Right renal pelvis (tissue), 4 donors: ENCODE results near the gene SH3RF2. TPM values are rescaled to one million over a fixed set of nuclear protein-coding genes. Genes with fewer than 3 reads are reported as not detected.
"Not testable (repeated sequence)": the region's sequence is repeated elsewhere in the genome, so short reads cannot be mapped to it uniquely, and the experiment has no call there.

Experiments
- DNase-seq, 4 donors: peaks; one replicate each; pipeline ENCODE4 v3.0.0-alpha.2; 2013; ENCODE audit warnings: low read depth in 4 of 4, low spot score in 3 of 4, missing footprints in 1 of 4
- polyA plus RNA-seq, 4 donors: library from polyadenylated mRNA; unstranded; fragments of 120-200 nt; gene quantifications; one replicate each; pipeline ENCODE4 v1.2.1, GENCODE V29; 2013; ENCODE audit not compliant: insufficient read length in 4 of 4

SH3RF2 gene
- polyA plus RNA-seq, 4 donors, result 4.7 to 6.0 (median 5.0) TPM

DNA sequence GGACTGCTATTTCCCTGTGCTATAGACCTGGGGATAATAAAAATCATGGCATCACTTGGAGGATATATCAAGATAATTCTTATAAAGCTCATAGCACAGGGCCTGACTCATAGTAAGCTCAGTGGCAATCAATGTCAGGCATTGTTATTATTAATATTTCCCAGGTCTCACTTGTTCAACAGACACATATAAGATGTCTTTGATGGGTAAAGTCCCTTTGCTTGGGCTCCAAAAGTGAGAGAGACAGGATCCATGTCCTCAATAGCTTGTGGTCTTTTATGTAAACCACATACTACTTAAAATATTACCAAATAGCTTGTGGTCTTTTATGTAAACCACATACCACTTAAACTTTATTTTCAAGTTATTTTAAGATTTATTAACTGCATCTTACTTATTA lies 11.2 kb downstream of the SH3RF2 start:
- DNase-seq, result no peak

DNA sequence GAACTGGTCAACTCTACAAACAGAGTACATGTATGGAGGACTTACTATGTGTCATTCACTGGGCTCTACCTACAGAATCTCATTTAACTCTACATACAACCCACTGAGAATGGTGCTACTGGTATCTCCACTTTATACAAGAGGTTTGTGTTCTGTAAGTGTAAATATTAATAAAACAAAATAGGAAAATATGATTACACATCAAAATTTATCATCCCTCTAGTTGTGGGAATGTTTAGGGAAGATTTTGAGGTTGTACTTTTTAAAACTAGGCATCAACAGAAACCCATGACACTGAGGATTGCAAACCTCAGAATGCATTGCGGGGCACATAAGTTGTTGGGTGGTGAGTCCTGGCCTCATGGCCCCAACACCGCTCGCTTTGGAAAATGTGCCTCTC lies 11.7 kb downstream of the SH3RF2 start:
- no peak for DNase-seq

- no peak for DNase-seq
Observed at GRCh38 chr5:145948921-145949320, 12.5 kb downstream of the SH3RF2 start.

DNA sequence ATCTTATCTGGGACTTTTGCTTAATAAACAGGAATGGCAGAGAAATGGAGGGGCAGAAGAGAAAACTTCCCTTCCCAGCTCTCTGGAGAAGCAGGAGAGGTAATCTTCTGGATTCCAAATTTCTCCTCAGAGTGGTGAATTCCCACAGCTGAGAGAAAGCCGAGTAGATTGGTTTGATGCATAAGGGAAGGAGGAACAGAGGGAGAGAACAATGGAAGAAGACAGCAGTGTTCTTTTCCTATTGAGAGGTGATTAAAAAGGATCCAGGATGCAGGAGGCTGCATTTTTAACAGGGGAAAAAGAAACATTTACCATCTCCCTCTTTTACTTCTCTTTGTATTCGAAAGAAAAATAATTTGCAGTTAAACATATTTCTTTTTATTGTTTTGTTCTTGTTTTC lies 13.1 kb downstream of the SH3RF2 start:
- no peak for DNase-seq

DNA sequence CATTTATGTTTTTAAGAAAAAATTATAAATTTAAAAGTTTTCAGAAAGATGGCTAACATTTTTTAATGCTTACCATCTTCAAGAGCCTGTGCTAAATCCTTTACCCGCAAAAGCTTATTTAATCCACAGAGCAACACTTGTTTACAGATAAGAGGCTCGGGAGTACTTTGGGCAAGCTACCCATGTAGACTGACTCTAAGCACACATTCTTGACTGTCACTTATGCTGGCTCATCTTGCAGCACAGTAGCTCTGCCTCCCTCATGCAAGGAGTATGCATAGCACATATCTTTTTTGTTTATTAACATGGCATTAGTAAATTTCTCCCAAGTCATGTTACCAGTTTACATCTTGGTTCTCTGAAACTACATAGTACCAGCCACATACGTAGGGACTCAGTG lies 14.7 kb downstream of the SH3RF2 start:
- DNase-seq, result no peak

DNA sequence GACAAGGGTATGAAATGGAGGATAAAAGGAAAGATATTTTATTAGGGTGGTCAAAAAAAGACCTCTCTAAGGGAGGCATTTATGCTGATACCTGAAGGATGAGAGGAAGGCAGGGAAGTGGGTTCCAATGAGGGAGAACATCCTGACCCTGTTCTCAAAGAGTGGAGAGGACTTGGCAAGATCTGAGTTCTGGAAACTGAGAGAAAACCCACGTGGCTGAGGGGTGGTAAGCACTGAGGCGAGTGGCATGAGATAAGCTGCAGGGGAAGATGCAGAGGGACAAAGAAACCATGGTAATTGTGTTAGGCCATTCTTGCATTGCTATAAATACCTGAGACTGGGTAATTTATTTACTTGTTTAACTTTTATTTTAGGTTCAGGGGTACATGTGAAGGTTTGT lies 16.8 kb downstream of the SH3RF2 start:
- DNase-seq, result no peak

GRCh38 chr5:145954140-145954539 lies 17.8 kb downstream of the SH3RF2 start:
- not testable (repeated sequence) for DNase-seq

GRCh38 chr5:145957388-145957787 lies 21.0 kb downstream of the SH3RF2 start:
- DNase-seq, result no peak

GRCh38 chr5:145958436-145958835 lies 22.1 kb downstream of the SH3RF2 start:
- no peak for DNase-seq

DNA sequence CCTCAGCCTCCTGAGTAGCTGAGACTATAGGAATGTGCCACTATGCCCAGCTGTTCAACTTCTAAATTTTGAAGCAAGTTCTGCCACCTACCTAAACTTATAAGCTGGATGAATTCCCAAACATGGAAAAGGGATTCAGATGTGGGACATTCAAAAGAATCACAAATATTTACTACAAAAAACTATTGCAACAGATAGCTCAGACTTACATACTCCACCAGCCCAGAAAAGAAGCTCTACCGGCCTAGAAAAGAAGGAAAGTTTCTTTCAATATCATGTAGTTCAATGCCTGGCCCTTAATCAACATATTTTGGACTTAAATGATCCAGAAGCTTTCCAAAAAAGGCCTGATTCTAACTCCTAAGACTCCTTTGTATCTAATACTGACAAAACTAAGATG lies 23.8 kb downstream of the SH3RF2 start:
- DNase-seq, result no peak

- DNase-seq, result no peak
Observed at GRCh38 chr5:145960848-145961600, 24.6 kb downstream of the SH3RF2 start.

DNA sequence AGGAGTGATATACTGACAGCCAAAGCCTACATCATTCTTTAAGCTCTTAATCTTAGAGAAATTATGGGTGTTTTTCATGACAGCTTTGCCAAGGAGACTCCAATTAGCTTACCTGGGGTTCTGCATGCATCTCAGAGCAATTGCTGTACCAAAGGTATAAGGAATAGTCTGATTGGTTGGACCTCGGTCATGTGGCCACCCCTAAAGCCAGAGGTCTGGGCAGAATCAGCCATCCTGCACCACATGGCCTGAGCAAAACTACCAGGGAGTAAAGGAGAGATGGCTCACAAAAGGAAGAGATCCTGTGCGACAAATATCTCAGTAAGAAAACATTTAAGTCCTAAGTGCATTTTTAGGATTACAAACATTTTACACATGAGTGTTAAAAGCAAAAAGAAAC lies 25.6 kb downstream of the SH3RF2 start:
- DNase-seq, result no peak

DNA sequence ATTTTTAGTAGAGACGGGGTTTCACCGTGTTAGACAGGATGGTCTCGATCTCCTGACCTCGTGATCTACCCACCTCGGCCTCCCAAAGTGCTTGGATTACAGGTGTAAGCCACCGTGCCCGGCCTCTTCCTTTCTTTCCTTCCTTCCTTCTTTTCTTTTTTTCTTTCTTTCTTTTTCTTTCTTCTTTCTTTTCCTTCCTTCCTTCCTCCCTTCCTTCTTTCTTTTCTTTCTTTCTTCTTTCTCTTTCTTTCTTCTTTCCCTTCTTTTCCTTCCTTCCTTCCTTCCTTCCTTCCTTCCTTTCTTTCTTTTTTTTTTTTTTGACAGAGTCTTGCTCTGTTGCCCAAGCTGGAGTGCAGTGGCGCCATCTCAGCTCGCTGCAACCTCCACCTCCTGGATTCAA lies 27.6 kb downstream of the SH3RF2 start:
- not testable (repeated sequence) for DNase-seq

DNA sequence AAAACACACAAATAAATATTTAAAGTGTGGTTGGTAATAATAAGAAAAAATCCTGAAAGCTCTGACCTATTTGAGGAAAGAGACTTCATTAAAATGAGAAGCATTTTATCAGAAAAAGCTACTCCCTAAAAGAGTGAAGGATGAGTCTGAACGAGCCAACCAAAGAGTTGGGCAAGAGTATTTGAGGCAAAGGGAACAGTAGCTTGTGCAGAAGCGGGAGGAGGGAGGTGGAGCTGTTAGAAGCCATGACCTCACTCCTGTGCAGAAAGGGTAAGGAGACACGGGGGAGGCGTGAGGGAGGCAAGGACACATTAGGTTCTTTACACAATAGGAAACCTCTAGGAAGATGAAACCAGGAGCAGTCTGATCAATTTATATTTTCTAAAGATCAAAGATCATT lies 29.4 kb downstream of the SH3RF2 start:
- no peak for DNase-seq

- DNase-seq, result no peak
Observed at GRCh38 chr5:145967296-145967695, 30.9 kb downstream of the SH3RF2 start.

DNA sequence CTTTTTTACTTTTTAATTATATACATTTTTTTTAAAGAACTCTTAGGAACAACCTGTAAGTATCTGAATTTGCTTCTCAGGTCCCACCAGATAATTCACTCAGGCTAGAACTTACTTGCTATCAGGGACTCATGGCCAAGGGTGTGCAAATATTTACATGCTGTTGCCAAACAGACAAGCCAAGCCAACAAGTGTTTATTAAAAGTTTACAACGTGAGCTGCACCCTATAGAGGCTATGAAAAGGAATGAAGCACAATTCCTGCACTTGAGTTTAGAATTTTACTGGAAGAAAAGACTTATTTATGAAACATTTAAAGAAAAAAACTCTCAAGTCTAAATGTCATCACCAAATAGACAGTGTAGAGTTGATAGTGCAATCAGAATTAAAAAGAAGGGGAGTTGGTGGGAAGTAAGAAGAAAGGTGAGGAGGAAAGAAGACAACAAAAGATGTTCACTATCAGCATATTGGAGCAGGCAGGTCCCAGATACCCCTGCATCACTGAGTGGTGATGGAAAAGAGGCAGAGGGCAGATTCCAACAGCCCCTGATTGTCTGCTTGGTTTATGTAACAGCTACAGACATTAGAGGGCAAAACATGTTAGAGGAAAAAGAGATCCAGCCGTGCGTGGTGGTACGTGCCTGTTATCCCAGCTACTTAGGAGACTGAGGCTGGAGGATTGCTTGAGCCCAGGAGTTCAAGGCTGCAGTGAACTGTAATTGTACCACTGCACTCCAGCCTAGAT lies 32.8 kb downstream of the SH3RF2 start:
- DNase-seq, result no peak

DNA sequence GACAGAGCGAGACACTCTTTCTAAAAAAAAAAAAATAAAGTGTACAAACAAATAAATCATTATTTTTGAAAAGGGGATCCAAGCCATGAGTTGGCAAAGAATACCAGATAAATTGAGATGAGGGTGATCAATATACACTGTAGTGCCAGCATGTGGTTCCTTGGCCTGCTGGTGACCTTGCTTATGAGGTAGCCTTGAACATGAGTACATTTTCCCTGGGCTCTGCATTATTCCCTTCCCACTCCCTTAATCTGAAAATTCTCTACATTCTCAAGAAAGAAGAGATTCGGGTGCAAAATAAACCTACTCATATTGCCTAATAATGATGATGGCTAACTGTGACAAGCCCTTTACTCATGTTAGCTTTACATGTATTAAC lies 33.3 kb downstream of the SH3RF2 start:
- DNase-seq, result no peak

GRCh38 chr5:145971108-145971507 lies 34.7 kb downstream of the SH3RF2 start:
- DNase-seq, result no peak

GRCh38 chr5:145971701-145972100 lies 35.3 kb downstream of the SH3RF2 start:
- no peak for DNase-seq

DNA sequence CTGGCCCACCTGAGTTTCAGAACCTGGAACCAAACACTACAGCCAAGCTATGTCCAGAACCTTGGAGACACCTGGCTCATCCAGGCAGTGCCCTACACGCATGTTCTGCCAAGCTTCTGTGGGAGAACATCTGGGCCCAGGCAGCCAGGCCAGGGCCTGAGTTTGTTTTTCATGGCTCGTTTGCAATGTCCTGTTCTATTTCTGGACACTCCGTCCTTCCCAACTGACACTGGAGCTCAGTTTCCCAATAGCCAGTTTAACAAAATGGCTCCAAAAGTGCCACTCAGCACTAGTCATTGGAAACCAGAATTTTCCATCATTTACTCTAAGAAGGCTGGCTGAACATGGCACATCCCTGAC lies 38.6 kb downstream of the SH3RF2 start:
- DNase-seq, result no peak

DNA sequence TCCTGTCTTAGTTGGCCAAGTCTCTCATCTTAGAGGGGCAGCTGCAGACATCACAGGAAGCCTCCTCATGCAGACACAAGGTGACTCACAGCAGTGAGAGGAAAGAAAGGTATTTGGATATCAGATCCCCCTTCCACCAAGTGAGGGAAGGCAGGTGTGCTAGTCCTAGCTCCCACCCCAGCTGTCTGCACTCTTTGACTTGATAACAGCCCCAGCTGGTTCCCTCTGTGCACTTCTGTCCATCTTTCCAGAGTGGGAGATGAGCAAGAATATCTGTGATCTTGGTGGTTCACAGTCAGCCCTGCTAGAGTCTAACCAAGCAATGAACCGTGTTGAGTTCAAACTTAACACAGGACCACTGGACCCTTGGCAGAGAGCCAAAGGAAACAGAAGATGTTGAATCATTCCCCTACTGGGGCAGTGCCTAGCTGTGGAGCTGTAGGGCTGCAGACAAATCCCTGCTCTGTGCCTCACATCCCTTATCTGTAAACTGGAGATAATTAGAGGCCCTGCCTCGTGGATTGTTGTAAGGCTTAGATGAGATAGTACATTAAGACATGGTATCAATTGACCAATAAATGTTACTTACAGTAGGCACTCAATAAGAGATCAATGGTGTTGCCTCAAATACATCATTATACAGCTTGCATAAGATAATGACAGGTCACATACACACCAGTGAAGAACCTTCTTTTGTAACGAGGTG lies 39.1 kb downstream of the SH3RF2 start:
- peak in 3 of 4 donors; percentile 41 to 69 (median 65) for DNase-seq
